ENCODE results near the gene NEIL3.

Gene NEIL3

GRCh38 chr4:177371461-177371860, 61.8 kb downstream of the NEIL3 start:
- DNase-seq (ENCODE audit: low spot score) = no peak

- DNase-seq (ENCODE audit: low spot score) = no peak
Measured at GRCh38 chr4:177374966-177375365, 65.3 kb downstream of the NEIL3 start.

- no peak for DNase-seq (ENCODE audit: low spot score)
Measured at GRCh38 chr4:177375372-177375771, 65.7 kb downstream of the NEIL3 start.

GRCh38 chr4:177376024-177376423, 66.3 kb downstream of the NEIL3 start:
- no peak for DNase-seq (ENCODE audit: low spot score)

GRCh38 chr4:177380730-177381287, 71.1 kb downstream of the NEIL3 start:
- DNase-seq (ENCODE audit: low spot score) = no peak

- DNase-seq (ENCODE audit: low spot score) = no peak
Measured at GRCh38 chr4:177381762-177382310, 72.2 kb downstream of the NEIL3 start.

- no peak for DNase-seq (ENCODE audit: low spot score)
Measured at GRCh38 chr4:177384856-177385397, 75.3 kb downstream of the NEIL3 start.

GRCh38 chr4:177385576-177386277, 76.1 kb downstream of the NEIL3 start:
- DNase-seq (ENCODE audit: low spot score) = no peak

- no peak for DNase-seq (ENCODE audit: low spot score)
Measured at GRCh38 chr4:177386278-177386815, 76.7 kb downstream of the NEIL3 start.

- DNase-seq (ENCODE audit: low spot score) = no peak
Measured at GRCh38 chr4:177391287-177391686, 81.6 kb downstream of the NEIL3 start.

- DNase-seq (ENCODE audit: low spot score) = no peak
Measured at GRCh38 chr4:177391953-177392352, 82.3 kb downstream of the NEIL3 start.

- no peak for DNase-seq (ENCODE audit: low spot score)
Measured at GRCh38 chr4:177393236-177393635, 83.6 kb downstream of the NEIL3 start.

GRCh38 chr4:177396352-177396751, 86.7 kb downstream of the NEIL3 start:
- no peak for DNase-seq (ENCODE audit: low spot score)

GRCh38 chr4:177400030-177400429, 90.4 kb downstream of the NEIL3 start:
- no peak for DNase-seq (ENCODE audit: low spot score)

- DNase-seq (ENCODE audit: low spot score) = no peak
Measured at GRCh38 chr4:177401658-177402273, 92.1 kb downstream of the NEIL3 start.

GRCh38 chr4:177403746-177404145, 94.1 kb downstream of the NEIL3 start:
- DNase-seq (ENCODE audit: low spot score) = no peak

- no peak for DNase-seq (ENCODE audit: low spot score)
Measured at GRCh38 chr4:177404342-177404741, 94.7 kb downstream of the NEIL3 start.

- DNase-seq (ENCODE audit: low spot score) = no peak
Measured at GRCh38 chr4:177404986-177405385, 95.3 kb downstream of the NEIL3 start.

GRCh38 chr4:177405508-177405907, 95.8 kb downstream of the NEIL3 start:
- no peak for DNase-seq (ENCODE audit: low spot score)

- DNase-seq (ENCODE audit: low spot score) = no peak
Measured at GRCh38 chr4:177408023-177408422, 98.3 kb downstream of the NEIL3 start.

- no peak for DNase-seq (ENCODE audit: low spot score)
Measured at GRCh38 chr4:177410566-177410965, 100.9 kb downstream of the NEIL3 start.

- DNase-seq (ENCODE audit: low spot score) = no peak
Measured at GRCh38 chr4:177411996-177412395, 102.3 kb downstream of the NEIL3 start.

Measured in SW480 (cell line).